ENCODE measurements around the gene WSCD1.

The WSCD1 gene

GRCh38 chr17:6067060-6067459 is 3.1 kb upstream of the WSCD1 start:
- DNase-seq (ENCODE audit: extremely low read depth, low read depth): no peak
- TF ChIP-seq CTCF (IDR thresholded peaks at IDR 0.05; ENCODE audit: low read depth, low read length, missing control alignments): no peak
- no peak overlapping the region for H3K4me3 ChIP-seq (replicated peaks; ENCODE audit: low read depth, low read length)

GRCh38 chr17:6070430-6070912 is 292 bp downstream of the WSCD1 start:
- no peak for DNase-seq (ENCODE audit: extremely low read depth, low read depth)
- peak overlapping the region; percentile 19; the same call in 1 of the 2 replicates for H3K4me3 ChIP-seq (replicated peaks; ENCODE audit: low read depth, low read length)
- TF ChIP-seq CTCF (IDR thresholded peaks at IDR 0.05; ENCODE audit: low read depth, low read length, missing control alignments): no peak

DNA sequence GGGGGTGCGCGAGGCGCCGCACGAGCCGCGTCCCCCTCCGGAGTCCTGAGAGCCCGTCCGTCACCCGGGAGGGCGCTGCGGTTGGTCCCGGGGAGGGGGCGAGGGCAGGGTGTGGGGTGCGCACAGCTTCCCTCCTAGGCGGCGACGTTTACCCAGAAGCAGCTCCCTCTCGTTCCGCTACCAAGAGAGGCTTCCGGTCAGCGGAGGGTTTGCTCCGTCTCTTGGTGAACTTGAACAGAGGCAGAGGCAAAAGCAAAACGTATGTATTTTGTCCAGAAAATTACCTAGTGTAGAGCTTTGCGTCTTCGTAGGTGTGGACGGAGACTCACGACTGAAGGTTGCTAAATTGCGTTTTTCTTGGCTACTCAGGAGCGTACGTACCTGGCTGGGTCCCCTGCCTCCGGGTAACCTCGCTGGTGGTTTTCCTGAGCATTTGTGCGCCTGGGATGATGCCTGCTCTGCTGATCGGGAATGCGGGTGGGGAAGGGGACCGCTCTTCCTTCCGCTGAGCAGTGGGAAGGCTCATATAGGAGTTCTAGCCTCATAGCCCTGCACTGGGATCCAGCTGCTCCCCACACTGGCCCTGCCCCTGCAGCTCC is 833 bp downstream of the WSCD1 start:
- TF ChIP-seq CTCF (IDR thresholded peaks at IDR 0.05; ENCODE audit: low read depth, low read length, missing control alignments): no peak
- no peak for DNase-seq (ENCODE audit: extremely low read depth, low read depth)
- H3K4me3 ChIP-seq (replicated peaks; ENCODE audit: low read depth, low read length): peak overlapping the region; percentile 19; the same call in 1 of the 2 replicates

DNA sequence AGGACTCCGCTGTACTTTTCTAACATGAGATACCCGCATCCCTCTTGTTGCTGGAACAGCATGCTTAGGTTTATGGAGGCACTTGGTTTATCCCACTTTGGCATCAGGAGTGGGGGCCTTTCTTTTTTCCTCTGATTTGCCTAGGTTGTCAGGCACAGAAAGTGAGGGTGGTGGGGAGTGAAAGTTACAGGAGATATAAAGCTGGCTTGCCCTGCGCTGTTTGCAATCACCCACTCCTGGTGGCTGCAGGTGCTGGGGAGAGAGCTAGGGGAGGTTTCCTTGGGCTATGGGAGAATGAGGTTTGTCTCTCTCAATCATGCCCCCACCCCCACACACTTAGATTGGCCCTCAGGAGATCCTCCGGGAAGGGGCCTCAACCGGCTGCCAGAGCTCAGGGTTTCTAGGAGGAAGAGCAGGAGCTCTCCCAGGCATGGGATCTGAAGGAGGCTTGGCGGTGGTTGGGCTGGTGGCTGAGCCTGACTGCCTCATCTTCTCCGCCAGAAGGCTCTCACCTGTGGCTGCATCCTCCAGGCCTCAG is 1.4 kb downstream of the WSCD1 start:
- H3K4me3 ChIP-seq (replicated peaks; ENCODE audit: low read depth, low read length): no peak overlapping the region
- DNase-seq (ENCODE audit: extremely low read depth, low read depth): no peak
- no peak for TF ChIP-seq CTCF (IDR thresholded peaks at IDR 0.05; ENCODE audit: low read depth, low read length, missing control alignments)

DNA sequence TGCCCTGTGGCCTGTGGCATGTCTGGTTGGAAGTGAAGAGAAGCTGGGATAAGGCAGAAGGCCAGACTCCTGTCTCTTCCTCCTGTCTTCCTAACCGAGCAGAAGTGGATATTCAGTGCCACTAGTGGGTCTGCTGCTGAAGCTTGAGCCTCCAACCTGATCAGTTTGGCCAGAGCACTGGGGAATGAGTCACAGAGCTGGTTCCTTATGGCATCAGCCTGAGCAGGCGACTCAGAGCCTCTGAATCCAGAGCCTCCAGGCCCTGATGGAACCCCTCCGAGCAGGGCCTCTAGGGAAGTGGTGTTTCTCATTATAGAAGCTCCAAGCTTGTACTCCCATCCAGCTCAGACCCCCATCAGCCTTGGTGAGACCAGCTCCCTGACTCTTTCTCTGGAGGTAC is 2.0 kb downstream of the WSCD1 start:
- TF ChIP-seq CTCF (IDR thresholded peaks at IDR 0.05; ENCODE audit: low read depth, low read length, missing control alignments): no peak
- no peak overlapping the region for H3K4me3 ChIP-seq (replicated peaks; ENCODE audit: low read depth, low read length)
- no peak for DNase-seq (ENCODE audit: extremely low read depth, low read depth)

GRCh38 chr17:6072611-6073010 is 2.4 kb downstream of the WSCD1 start:
- no peak for TF ChIP-seq CTCF (IDR thresholded peaks at IDR 0.05; ENCODE audit: low read depth, low read length, missing control alignments)
- DNase-seq (ENCODE audit: extremely low read depth, low read depth): no peak
- no peak overlapping the region for H3K4me3 ChIP-seq (replicated peaks; ENCODE audit: low read depth, low read length)
